HepG2 (cell line): ENCODE measurements around the gene TGM1. TPM values are rescaled to one million over a fixed set of nuclear protein-coding genes. Genes with fewer than 3 reads are reported as not detected.

Experiments used
- ARID4A ChIP-seq: sonication (generic); formaldehyde crosslinking; IDR thresholded peaks from 2 replicates; pipeline ENCODE4 v1.5.0; 2020; ENCODE audit warnings: mild to moderate bottlenecking, missing genetic modification reagents, borderline replicate concordance
- ATF3 ChIP-seq: sonication (generic); formaldehyde crosslinking; IDR thresholded peaks from 2 replicates; pipeline ENCODE4 v1.4.0; 2020; ENCODE audit warnings: missing genetic modification reagents
- CEBPG ChIP-seq: IDR thresholded peaks from 2 replicates; pipeline ENCODE4 v1.6.1; 2016
- MEIS2 ChIP-seq: sonication (generic); formaldehyde crosslinking; IDR thresholded peaks from 2 replicates; pipeline ENCODE4 v1.9.0; 2021; ENCODE audit warnings: mild to moderate bottlenecking, missing genetic modification reagents
- MIXL1 ChIP-seq: IDR thresholded peaks from 2 replicates; pipeline ENCODE4 v1.6.1; 2016
- MTERF4 ChIP-seq: sonication (generic); formaldehyde crosslinking; IDR thresholded peaks from 2 replicates; pipeline ENCODE4 v1.8.0; 2023; ENCODE audit warnings: mild to moderate bottlenecking, missing genetic modification reagents
- NFE2 ChIP-seq: sonication (generic); formaldehyde crosslinking; IDR thresholded peaks from 2 replicates; pipeline ENCODE4 v1.4.0; 2020; ENCODE audit warnings: missing genetic modification reagents
- PITX1 ChIP-seq: sonication (generic); formaldehyde crosslinking; IDR thresholded peaks from 2 replicates; pipeline ENCODE4 v1.5.1; 2020; ENCODE audit warnings: mild to moderate bottlenecking, missing genetic modification reagents
- SP2 ChIP-seq: sonication (generic); formaldehyde crosslinking; IDR thresholded peaks from 2 replicates; pipeline ENCODE4 v1.5.1; 2020; ENCODE audit warnings: mild to moderate bottlenecking, missing genetic modification reagents
- ZC3H4 ChIP-seq: sonication (generic); formaldehyde crosslinking; IDR thresholded peaks from 2 replicates; pipeline ENCODE4 v1.4.0; 2020; ENCODE audit warnings: missing genetic modification reagents, borderline replicate concordance
- ZNF10 ChIP-seq: sonication (generic); formaldehyde crosslinking; IDR thresholded peaks from 2 replicates; pipeline ENCODE4 v1.4.0; 2020; ENCODE audit warnings: mild to moderate bottlenecking, low read depth, missing genetic modification reagents, borderline replicate concordance
- ZNF512B ChIP-seq: sonication (generic); formaldehyde crosslinking; IDR thresholded peaks from 2 replicates; pipeline ENCODE4 v1.5.1; 2020; ENCODE audit warnings: missing genetic modification reagents, mild to moderate bottlenecking, borderline replicate concordance
- ZNF567 ChIP-seq: sonication (generic); formaldehyde crosslinking; IDR thresholded peaks from 2 replicates; pipeline ENCODE4 v1.8.1; 2023; ENCODE audit warnings: mild to moderate bottlenecking, missing genetic modification reagents, borderline replicate concordance
- ZNF773 ChIP-seq: sonication (generic); formaldehyde crosslinking; IDR thresholded peaks from 2 replicates; pipeline ENCODE4 v1.4.0; 2020; ENCODE audit warnings: missing genetic modification reagents, borderline replicate concordance
- polyA plus RNA-seq, 8 experiments: library from polyadenylated mRNA; depleted of rRNA in 3 of 8; stranded (reverse) in 7 of 8; unstranded in 1 of 8; fragments of >200 nt; fragmentation: Illumina TruSeq in 4 of 8; extraction: Trizol in 4 of 8; gene quantifications; 2 replicates each; pipeline versions ENCODE4 v1.2.1 to v1.2.3, GENCODE V29; 2011 to 2016; ENCODE audit warnings: low read depth in 4 of 8, missing spikeins in 1 of 8, mixed read lengths in 1 of 8; ENCODE audit not compliant: insufficient read depth in 1 of 8
- total RNA-seq, 5 experiments: library from RNA; depleted of rRNA; stranded (reverse); fragments of >200 nt; fragmentation: Illumina TruSeq; extraction: Trizol; gene quantifications; 2 replicates each; pipeline ENCODE4 v1.2.3, GENCODE V29; 2016; ENCODE audit warnings: low read depth in 1 of 5

Gene TGM1
- total and polyA plus RNA-seq, 2 of the 13 experiments (the other 11 are each of a cell fraction or from before 2014, with no cell fraction given): 3.2 to 10.6 TPM

- TF ChIP-seq ARID4A: no peak; the same call in 1 of the 2 replicates
- TF ChIP-seq SP2: 0 out of 2 replicates have a peak, but pooled peaks have one; percentile 23
- TF ChIP-seq NFE2 (CRISPR knock-in tag): no peak
- peak; percentile 16; the same call in 1 of the 2 replicates for TF ChIP-seq ZNF512B
- TF ChIP-seq MTERF4 (CRISPR knock-in tag): peak; percentile 63; the same call in 1 of the 2 replicates
- 0 out of 2 replicates have a peak, but pooled peaks have one; percentile 55 for TF ChIP-seq PITX1 (CRISPR knock-in tag)
- TF ChIP-seq ATF3 (CRISPR knock-in tag): peak; percentile 40; the same call in 1 of the 2 replicates
- TF ChIP-seq MIXL1 (CRISPR knock-in tag): no peak
- 0 out of 2 replicates have a peak, but pooled peaks have one; percentile 61 for TF ChIP-seq ZNF10 (CRISPR knock-in tag)
- 0 out of 2 replicates have a peak, but pooled peaks have one; percentile 5 for TF ChIP-seq MEIS2 (CRISPR knock-in tag)
- no peak for TF ChIP-seq CEBPG (CRISPR knock-in tag)
- TF ChIP-seq ZNF567: peak; percentile 64; the same call in 1 of the 2 replicates
- 0 out of 2 replicates have a peak, but pooled peaks have one; percentile 86 for TF ChIP-seq ZNF773
- peak; percentile 92 for TF ChIP-seq ZC3H4
Observed at GRCh38 chr14:24231263-24232120, 31.5 kb downstream of the TGM1 start (continued).
